ENCODE data around the gene DYNLRB1.

DNA sequence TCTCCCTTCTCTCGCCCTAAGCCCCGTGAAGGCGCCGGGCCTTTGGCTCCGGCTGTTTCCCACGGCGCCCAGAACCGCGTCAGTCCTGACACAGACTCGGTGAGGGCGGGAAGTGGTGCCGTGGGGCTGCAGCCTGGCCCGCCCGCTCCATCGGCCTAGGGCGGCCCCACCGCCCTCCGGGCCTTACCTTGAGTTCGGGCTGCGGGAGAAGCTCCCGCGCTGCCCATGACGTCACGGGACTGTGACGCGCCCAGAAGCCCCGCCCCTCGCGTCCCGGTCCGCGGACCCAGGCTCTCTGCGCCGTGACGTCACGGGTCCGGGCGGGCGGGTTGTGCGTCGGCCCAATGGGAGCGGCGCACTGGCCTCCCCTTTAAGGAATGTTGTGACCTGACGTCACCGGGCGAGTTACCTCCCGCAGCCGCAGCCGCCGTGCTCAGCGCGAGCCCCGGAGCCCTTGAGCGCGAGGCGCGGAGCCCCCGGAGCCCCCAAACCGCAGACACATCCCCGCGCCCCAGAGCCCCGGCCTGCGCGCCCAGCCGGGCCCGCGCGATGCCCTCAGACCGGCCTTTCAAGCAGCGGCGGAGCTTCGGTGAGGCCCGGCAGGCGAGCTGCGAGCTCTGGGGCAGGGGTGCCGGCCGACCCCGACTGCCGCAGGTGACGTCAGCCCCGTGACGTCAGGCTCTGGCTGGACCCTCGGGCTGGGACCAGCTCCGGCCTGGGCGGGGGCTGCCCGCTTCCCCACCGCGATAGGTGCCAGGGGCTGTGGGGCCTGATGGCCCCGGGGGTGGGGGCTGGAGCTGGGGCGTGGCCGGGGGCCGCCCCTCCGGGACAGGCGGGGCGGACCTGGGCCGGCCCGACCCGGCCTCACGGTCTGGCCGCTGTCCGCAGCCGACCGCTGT, 42.3 kb downstream of the DYNLRB1 start, which contains the start of gene MAP1LC3A:
- TF ChIP-seq, protein P1, sequence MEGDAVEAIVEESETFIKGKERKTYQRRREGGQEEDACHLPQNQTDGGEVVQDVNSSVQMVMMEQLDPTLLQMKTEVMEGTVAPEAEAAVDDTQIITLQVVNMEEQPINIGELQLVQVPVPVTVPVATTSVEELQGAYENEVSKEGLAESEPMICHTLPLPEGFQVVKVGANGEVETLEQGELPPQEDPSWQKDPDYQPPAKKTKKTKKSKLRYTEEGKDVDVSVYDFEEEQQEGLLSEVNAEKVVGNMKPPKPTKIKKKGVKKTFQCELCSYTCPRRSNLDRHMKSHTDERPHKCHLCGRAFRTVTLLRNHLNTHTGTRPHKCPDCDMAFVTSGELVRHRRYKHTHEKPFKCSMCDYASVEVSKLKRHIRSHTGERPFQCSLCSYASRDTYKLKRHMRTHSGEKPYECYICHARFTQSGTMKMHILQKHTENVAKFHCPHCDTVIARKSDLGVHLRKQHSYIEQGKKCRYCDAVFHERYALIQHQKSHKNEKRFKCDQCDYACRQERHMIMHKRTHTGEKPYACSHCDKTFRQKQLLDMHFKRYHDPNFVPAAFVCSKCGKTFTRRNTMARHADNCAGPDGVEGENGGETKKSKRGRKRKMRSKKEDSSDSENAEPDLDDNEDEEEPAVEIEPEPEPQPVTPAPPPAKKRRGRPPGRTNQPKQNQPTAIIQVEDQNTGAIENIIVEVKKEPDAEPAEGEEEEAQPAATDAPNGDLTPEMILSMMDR (IDR thresholded peaks at IDR 0.05; ENCODE audit: poor library complexity): no peak
- no peak for TF ChIP-seq EZH2 (IDR thresholded peaks at IDR 0.05; ENCODE audit: borderline replicate concordance)

All from hepatocyte (in vitro differentiated cells).